HG02798 (cell line): Measurements from ENCODE around the gene MRI1.

Source experiments
- ATAC-seq: cut with Tn5 transposase; IDR thresholded peaks from one replicate; pipeline ENCODE4 v1.9.1; 2021; ENCODE audit warnings: mild to moderate bottlenecking; ENCODE audit not compliant: unreplicated experiment, poor library complexity

The MRI1 gene

GRCh38 chr19:13817018-13817614 lies 52.8 kb downstream of the MRI1 start:
- ATAC-seq, result peak; percentile 64

GRCh38 chr19:13817615-13818371 lies 53.5 kb downstream of the MRI1 start:
- peak; percentile 30 for ATAC-seq

GRCh38 chr19:13819238-13819637 lies 54.9 kb downstream of the MRI1 start:
- no peak for ATAC-seq

GRCh38 chr19:13821292-13821691 lies 57.0 kb downstream of the MRI1 start:
- no peak for ATAC-seq

GRCh38 chr19:13823256-13823655 lies 58.9 kb downstream of the MRI1 start:
- ATAC-seq, result no peak
